Suprapubic skin (tissue), 4 donors: ENCODE measurements around the gene STRIP2.

Experiments used
- CTCF ChIP-seq, 2 donors: fragments of 200-600 bp in 1 of 2; fragments of 450-650 bp in 1 of 2; sonication (generic) in 1 of 2; IDR thresholded peaks; one replicate each; pipeline ENCODE4 v1.5.1; 2016 to 2019; ENCODE audit warnings: antibody characterized with exemption in 2 of 2, mild to moderate bottlenecking in 1 of 2, moderate library complexity in 1 of 2
- EP300 ChIP-seq: sonication (generic); formaldehyde crosslinking; IDR thresholded peaks from one replicate; pipeline ENCODE4 v1.6.1; 2017; ENCODE audit warnings: antibody characterized with exemption
- POLR2A ChIP-seq, 2 donors: fragments of 450-650 bp; IDR thresholded peaks; one replicate each; pipeline ENCODE4 v1.6.1; 2017; ENCODE audit warnings: antibody characterized with exemption in 2 of 2, mild to moderate bottlenecking in 2 of 2, moderate library complexity in 2 of 2
- POLR2AphosphoS5 ChIP-seq, 3 donors: sonication (generic); formaldehyde crosslinking; IDR thresholded peaks; one replicate each; pipeline ENCODE4 v1.6.1; 2017; ENCODE audit warnings: antibody characterized with exemption in 3 of 3

- TF ChIP-seq CTCF (IDR thresholded peaks at IDR 0.05): no peak
- no peak for TF ChIP-seq POLR2A (IDR thresholded peaks at IDR 0.05)
- TF ChIP-seq POLR2AphosphoS5 (IDR thresholded peaks at IDR 0.05): no peak
- TF ChIP-seq EP300: no peak
These were observed 43.9 kb upstream of the STRIP2 start for GRCh38 chr7:129390314-129390713.
